IMR-90 (cell line): ENCODE measurements around the gene TCF7L2. TPM values are rescaled to one million over a fixed set of nuclear protein-coding genes. Genes with fewer than 3 reads are reported as not detected.

Experiments used
- ATAC-seq: fragments of 200-7000 bp; cut with Tn5 transposase; 2 replicates; pipeline ENCODE4 v1.9.1; 2020; ENCODE audit warnings: low read depth, mild to moderate bottlenecking, moderate library complexity
- BruUV-seq: library from RNA; stranded (reverse); fragments of 400-500 nt; replicated peaks from 2 replicates; lab custom pipeline; 2021; lab: Mats Ljungman, UMichigan
- CTCF ChIA-PET: fragments of 300-600 bp; formaldehyde crosslinking; extraction: SDS; loops from one replicate; lab custom pipeline; 2021; ENCODE audit warnings: antibody characterized with exemption; lab: Yijun Ruan, JAX
- POLR2A ChIA-PET: fragments of 300-600 bp; sonication (Branson Sonifier 250); formaldehyde crosslinking; loops from one replicate; lab custom pipeline; 2022; ENCODE audit warnings: antibody characterized with exemption; ENCODE audit not compliant: unreplicated experiment; lab: Charles Lee
- DNase-seq: peaks from one replicate; pipeline ENCODE4 v3.0.0; 2013
- H2AFZ ChIP-seq: replicated peaks from 2 replicates; pipeline ENCODE3; 2013; ENCODE audit warnings: low read length, mild to moderate bottlenecking; ENCODE audit not compliant: poor library complexity
- H2AK5ac ChIP-seq: 2 replicates; pipeline ENCODE4 v1.6.1; 2013; ENCODE audit warnings: low read depth, low read length, inconsistent platforms
- H2AK9ac ChIP-seq: replicated peaks from 2 replicates; pipeline ENCODE3; 2013; ENCODE audit warnings: mild to moderate bottlenecking, low read depth, low read length, moderate library complexity; ENCODE audit not compliant: poor library complexity
- H2BK120ac ChIP-seq: 2 replicates; pipeline ENCODE4 v1.6.1; 2013; ENCODE audit warnings: low read depth, low read length, inconsistent platforms
- H2BK15ac ChIP-seq: 3 replicates; pipeline ENCODE4 v1.6.1; 2013; ENCODE audit warnings: low read depth, low read length, inconsistent platforms
- H2BK20ac ChIP-seq: 2 replicates; pipeline ENCODE4 v1.6.1; 2013; ENCODE audit warnings: low read depth, mild to moderate bottlenecking, inconsistent platforms, low read length, moderate library complexity
- H2BK5ac ChIP-seq: 2 replicates; pipeline ENCODE4 v1.6.1; 2013; ENCODE audit warnings: mild to moderate bottlenecking, low read depth, low read length, inconsistent platforms; ENCODE audit not compliant: poor library complexity, severe bottlenecking
- H3K14ac ChIP-seq: replicated peaks from 2 replicates; pipeline ENCODE4 v1.6.1; 2013; ENCODE audit warnings: low read depth, low read length, inconsistent platforms
- H3K18ac ChIP-seq: 2 replicates; pipeline ENCODE4 v1.6.1; 2013; ENCODE audit warnings: low read depth, low read length, control low read depth
- H3K23ac ChIP-seq: 2 replicates; pipeline ENCODE4 v1.6.1; 2013; ENCODE audit warnings: low read depth, low read length, inconsistent platforms
- H3K27ac ChIP-seq: 2 replicates; pipeline ENCODE4 v1.5.1; 2013; ENCODE audit warnings: mild to moderate bottlenecking, control low read depth, low read length; ENCODE audit not compliant: insufficient read depth
- H3K27me3 ChIP-seq: 2 replicates; pipeline ENCODE4 v1.6.1; 2013; ENCODE audit warnings: low read length; ENCODE audit not compliant: control insufficient read depth, insufficient read depth
- H3K36me3 ChIP-seq: 2 replicates; pipeline ENCODE4 v1.6.1; 2013; ENCODE audit warnings: low read length, mixed read lengths; ENCODE audit not compliant: control insufficient read depth, insufficient read depth
- H3K4ac ChIP-seq: 2 replicates; pipeline ENCODE4 v1.6.1; 2013; ENCODE audit warnings: low read depth, low read length, inconsistent platforms
- H3K4me1 ChIP-seq: 2 replicates; pipeline ENCODE4 v1.6.1; 2013; ENCODE audit warnings: low read length, mixed read lengths; ENCODE audit not compliant: control insufficient read depth, insufficient read depth
- H3K4me2 ChIP-seq: 2 replicates; pipeline ENCODE4 v1.6.1; 2013; ENCODE audit warnings: low read depth, mild to moderate bottlenecking, control low read depth, low read length, moderate library complexity
- H3K4me3 ChIP-seq: 2 replicates; pipeline ENCODE4 v1.5.1; 2013; ENCODE audit warnings: low read depth, mild to moderate bottlenecking, control low read depth, low read length, moderate library complexity; ENCODE audit not compliant: insufficient read depth
- H3K56ac ChIP-seq: 2 replicates; pipeline ENCODE4 v1.6.1; 2013; ENCODE audit warnings: low read length, inconsistent platforms; ENCODE audit not compliant: insufficient read depth; ENCODE audit errors: extremely low read depth
- H3K79me1 ChIP-seq, 2 experiments: 2 replicates each; pipeline ENCODE4 v1.6.1; 2013; ENCODE audit warnings: low read length in 2 of 2, inconsistent platforms in 1 of 2, low read depth in 1 of 2
- H3K9ac ChIP-seq: 2 replicates; pipeline ENCODE4 v1.6.1; 2013; ENCODE audit warnings: low read depth, low read length, control low read depth
- H3K9me1 ChIP-seq: 2 replicates; pipeline ENCODE4 v1.6.1; 2013; ENCODE audit warnings: low read length, inconsistent platforms; ENCODE audit not compliant: insufficient read depth
- H3K9me3 ChIP-seq: 2 replicates; pipeline ENCODE4 v1.6.1; 2013; ENCODE audit warnings: low read length; ENCODE audit not compliant: control insufficient read depth, insufficient read depth
- H4K20me1 ChIP-seq: 2 replicates; pipeline ENCODE4 v1.6.1; 2013; ENCODE audit warnings: low read length, inconsistent platforms; ENCODE audit not compliant: insufficient read depth
- H4K5ac ChIP-seq: 2 replicates; pipeline ENCODE4 v1.6.1; 2013; ENCODE audit warnings: mild to moderate bottlenecking, low read depth, low read length, control low read depth
- H4K8ac ChIP-seq, 2 experiments: 2 replicates each; pipeline ENCODE4 v1.6.1; 2013; ENCODE audit warnings: low read depth in 2 of 2, low read length in 2 of 2, control low read depth in 1 of 2, inconsistent platforms in 1 of 2
- H4K91ac ChIP-seq: 2 replicates; pipeline ENCODE4 v1.6.1; 2013; ENCODE audit warnings: low read depth, low read length, inconsistent platforms; ENCODE audit not compliant: insufficient read depth
- MXI1 ChIP-seq: IDR thresholded peaks from 2 replicates; pipeline ENCODE4 v1.6.1; 2012; ENCODE audit warnings: low read depth, mild to moderate bottlenecking, low read length, moderate library complexity, borderline replicate concordance
- NFE2L2 ChIP-seq: fragments of 150-350 bp; IDR thresholded peaks from 2 replicates; pipeline ENCODE4 v1.6.1; 2016; ENCODE audit warnings: low read depth, mild to moderate bottlenecking, low read length
- SMC3 ChIP-seq: fragments of 150-350 bp; IDR thresholded peaks from 2 replicates; pipeline ENCODE4 v1.6.1; 2016; ENCODE audit warnings: low read depth, mild to moderate bottlenecking, antibody characterized with exemption, low read length, moderate library complexity
- WGBS, 2 experiments: methylation state at CpG; one replicate each; pipeline versions ENCODE4 v1.1.5 to v1.1.7; 2013; ENCODE audit warnings: missing lambda C conversion rate in 2 of 2; ENCODE audit not compliant: insufficient read length in 1 of 2; ENCODE audit errors: extremely low coverage in 2 of 2; 5-methylcytosine and 5-hydroxymethylcytosine counted together
- dilution Hi-C: fragments of 300-500 bp; cut with HindIII; formaldehyde crosslinking; loops from one replicate; pipeline ENCODE4 v1.14.3; 2018; ENCODE audit warnings: low sequenced_read_pairs; ENCODE audit not compliant: unreplicated experiment
- in situ Hi-C: fragments of 300-500 bp; cut with MboI; formaldehyde crosslinking; loops from 3 replicates; pipeline ENCODE4 v1.14.3; 2019; ENCODE audit warnings: low sequenced_read_pairs, inconsistent platforms, mixed read lengths
- intact Hi-C: fragments of 100-400 bp; cut with micrococcal nuclease; formaldehyde crosslinking; loops from 2 replicates; pipeline ENCODE4 v1.10.0; 2022
- polyA plus RNA-seq, 3 experiments: library from polyadenylated mRNA; depleted of rRNA; stranded (reverse); fragments of >200 nt; gene quantifications; 2 replicates each; pipeline ENCODE4 v1.2.3, GENCODE V29; 2012; ENCODE audit warnings: low replicate concordance in 1 of 3
- total RNA-seq: library from RNA; depleted of rRNA; stranded (reverse); fragments of >200 nt; gene quantifications from 2 replicates; pipeline ENCODE4 v1.2.3, GENCODE V29; 2012
- TF ChIP-seq, protein P1 (sequence below): fragments of 150-350 bp; IDR thresholded peaks from 2 replicates; pipeline ENCODE4 v1.6.1; 2017; ENCODE audit warnings: mild to moderate bottlenecking, antibody characterized with exemption, low read length, low read depth

TCF7L2 gene
- total and polyA plus RNA-seq, 2 of the 4 experiments (the other 2 are of a cell fraction): 1.3 to 12.2 TPM

DNA sequence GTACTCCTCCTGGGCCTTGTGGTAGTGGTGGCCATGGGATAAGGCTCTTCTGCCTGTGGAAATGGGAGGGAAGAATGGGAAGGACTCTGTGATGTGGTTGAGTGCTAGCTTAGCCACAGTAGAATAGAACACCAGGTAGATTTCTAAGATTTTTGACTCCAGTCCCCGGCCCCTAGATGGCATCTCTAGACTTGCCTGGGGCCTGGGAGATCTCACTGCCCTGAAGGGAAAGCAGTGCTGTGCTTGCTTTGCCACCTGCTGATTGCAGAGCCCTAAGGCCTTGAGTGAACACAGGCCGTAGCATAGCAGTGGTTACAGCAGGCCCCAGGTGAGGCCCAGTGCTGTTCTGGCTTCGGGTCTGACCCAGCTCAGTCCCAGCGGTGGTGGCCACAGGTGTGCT is 252.0 kb downstream of the TCF7L2 start:
- no peaks in the 10 kb centered on the region for H3K27me3 ChIP-seq
- H3K36me3 ChIP-seq: no peaks in the 10 kb centered on the region
- H2AFZ ChIP-seq: no peak overlapping the region
- no peaks in the 10 kb centered on the region for H4K20me1 ChIP-seq
- no peak overlapping the region for H4K91ac ChIP-seq
- DNase-seq (no peak), ATAC-seq (no peak)
- no peak overlapping the region for H3K4me2 ChIP-seq
- H3K18ac ChIP-seq: no peak overlapping the region
- no peak overlapping the region for H3K4ac ChIP-seq
- no peaks in the 10 kb centered on the region; the same call in 1 of the 2 replicates for H3K9me3 ChIP-seq
- WGBS, 2 experiments: no CpG with 5 or more reads among the region's 4 CpGs
- no peak overlapping the region for H2BK5ac ChIP-seq
- H3K23ac ChIP-seq: no peak overlapping the region
- no peaks in the 10 kb centered on the region for H3K79me1 ChIP-seq
- no peaks in the 10 kb centered on the region for H3K4me1 ChIP-seq
- no peak overlapping the region for H3K14ac ChIP-seq
- no peak overlapping the region for H2AK5ac ChIP-seq
- H2BK20ac ChIP-seq: no peak overlapping the region
- H3K27ac ChIP-seq: no peak overlapping the region
- H3K9ac ChIP-seq: no peak overlapping the region
- in situ Hi-C loops (no loop called here), dilution Hi-C loops (no loop called here), intact Hi-C loops (no loop called here)
- H2BK120ac ChIP-seq: no peak overlapping the region
- no peak overlapping the region for H4K8ac ChIP-seq
- TF ChIP-seq NFE2L2 (no peak), MXI1 (no peak), SMC3 (no peak)
- TF ChIP-seq, protein P1, sequence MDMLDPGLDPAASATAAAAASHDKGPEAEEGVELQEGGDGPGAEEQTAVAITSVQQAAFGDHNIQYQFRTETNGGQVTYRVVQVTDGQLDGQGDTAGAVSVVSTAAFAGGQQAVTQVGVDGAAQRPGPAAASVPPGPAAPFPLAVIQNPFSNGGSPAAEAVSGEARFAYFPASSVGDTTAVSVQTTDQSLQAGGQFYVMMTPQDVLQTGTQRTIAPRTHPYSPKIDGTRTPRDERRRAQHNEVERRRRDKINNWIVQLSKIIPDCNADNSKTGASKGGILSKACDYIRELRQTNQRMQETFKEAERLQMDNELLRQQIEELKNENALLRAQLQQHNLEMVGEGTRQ: no peak
- H4K5ac ChIP-seq: no peak overlapping the region
- CTCF ChIA-PET: no interaction called here
- BruUV-seq: no TSS peak
- no peaks in the 10 kb centered on the region for H3K9me1 ChIP-seq
- no peak overlapping the region for H2BK15ac ChIP-seq
- H3K4me3 ChIP-seq: no peak overlapping the region
- no peak overlapping the region for H2AK9ac ChIP-seq
- POLR2A ChIA-PET: no interaction called here
- no peak overlapping the region for H3K56ac ChIP-seq
